Measurements from ENCODE around the gene CLK2.

The CLK2 gene

GRCh38 chr1:155268630-155269029 is 4.7 kb downstream of the CLK2 start:
- peaks cover 32% of the 10 kb centered on the region for H3K79me2 ChIP-seq (ENCODE audit: insufficient read depth, low read depth)
- H3K36me3 ChIP-seq (ENCODE audit: insufficient read depth) = peaks cover 53% of the 10 kb centered on the region; the same call in 1 of the 2 replicates
- TF ChIP-seq CTCF (conservative IDR thresholded peaks at IDR 0.05; ENCODE audit: low read depth, low read length) = no peak
- no peak overlapping the region for H3K4me2 ChIP-seq
- H3K9ac ChIP-seq = no peak overlapping the region
- H3K27me3 ChIP-seq (ENCODE audit: insufficient read depth, low read depth) = no peaks in the 10 kb centered on the region
- no peaks in the 10 kb centered on the region for H4K20me1 ChIP-seq (ENCODE audit: insufficient read depth)
- no peak overlapping the region for H2AFZ ChIP-seq (ENCODE audit: low read depth)
- no peak overlapping the region for H3K4me3 ChIP-seq (IDR thresholded peaks at IDR 0.05; ENCODE audit: insufficient read depth, low read depth, low read length)
- no peak overlapping the region for H3K27ac ChIP-seq
- H3K4me1 ChIP-seq (ENCODE audit: low read depth, poor library complexity, severe bottlenecking) = peaks cover 14% of the 10 kb centered on the region

- H3K27me3 ChIP-seq (ENCODE audit: insufficient read depth, low read depth) = no peaks in the 10 kb centered on the region
- TF ChIP-seq CTCF (conservative IDR thresholded peaks at IDR 0.05; ENCODE audit: low read depth, low read length) = no peak
- peaks cover 53% of the 10 kb centered on the region; the same call in 1 of the 2 replicates for H3K36me3 ChIP-seq (ENCODE audit: insufficient read depth)
- H3K4me3 ChIP-seq (IDR thresholded peaks at IDR 0.05; ENCODE audit: insufficient read depth, low read depth, low read length) = no peak overlapping the region
- no peak overlapping the region for H3K4me2 ChIP-seq
- no peak overlapping the region for H3K27ac ChIP-seq
- H4K20me1 ChIP-seq (ENCODE audit: insufficient read depth) = no peaks in the 10 kb centered on the region
- peaks cover 15% of the 10 kb centered on the region for H3K4me1 ChIP-seq (ENCODE audit: low read depth, poor library complexity, severe bottlenecking)
- H3K79me2 ChIP-seq (ENCODE audit: insufficient read depth, low read depth) = peaks cover 26% of the 10 kb centered on the region
- no peak overlapping the region for H3K9ac ChIP-seq
- no peak overlapping the region for H2AFZ ChIP-seq (ENCODE audit: low read depth)
Observed at GRCh38 chr1:155267373-155267772, 5.9 kb downstream of the CLK2 start.

- Histone ChIP-seq H3K4me1 (ENCODE audit: low read depth, poor library complexity, severe bottlenecking) (peaks cover 8% of the 10 kb centered on the region), H3K4me3 (IDR thresholded peaks at IDR 0.05; ENCODE audit: insufficient read depth, low read depth, low read length) (no peak overlapping the region), H3K9ac (no peak overlapping the region), H3K36me3 (ENCODE audit: insufficient read depth) (peaks cover 53% of the 10 kb centered on the region; the same call in 1 of the 2 replicates), H3K79me2 (ENCODE audit: insufficient read depth, low read depth) (peaks cover 22% of the 10 kb centered on the region), H2AFZ (ENCODE audit: low read depth) (no peak overlapping the region), H4K20me1 (ENCODE audit: insufficient read depth) (no peaks in the 10 kb centered on the region), H3K27ac (peak overlapping the region; percentile 1; the same call in 1 of the 2 replicates), H3K27me3 (ENCODE audit: insufficient read depth, low read depth) (no peaks in the 10 kb centered on the region), H3K4me2 (no peak overlapping the region)
- TF ChIP-seq CTCF (conservative IDR thresholded peaks at IDR 0.05; ENCODE audit: low read depth, low read length) = no peak
Observed at GRCh38 chr1:155266553-155266952, 6.8 kb downstream of the CLK2 start.

GRCh38 chr1:155263067-155263466 is 10.2 kb downstream of the CLK2 start:
- TF ChIP-seq CTCF (conservative IDR thresholded peaks at IDR 0.05; ENCODE audit: low read depth, low read length) = no peak
- H3K79me2 ChIP-seq (ENCODE audit: insufficient read depth, low read depth) = peaks cover 20% of the 10 kb centered on the region
- peaks cover 28% of the 10 kb centered on the region; the same call in 1 of the 2 replicates for H3K36me3 ChIP-seq (ENCODE audit: insufficient read depth)
- no peaks in the 10 kb centered on the region for H3K27me3 ChIP-seq (ENCODE audit: insufficient read depth, low read depth)
- H2AFZ ChIP-seq (ENCODE audit: low read depth) = no peak overlapping the region; the same call in 1 of the 2 replicates
- H3K4me1 ChIP-seq (ENCODE audit: low read depth, poor library complexity, severe bottlenecking) = peaks cover 18% of the 10 kb centered on the region
- H4K20me1 ChIP-seq (ENCODE audit: insufficient read depth) = no peaks in the 10 kb centered on the region
- H3K9ac ChIP-seq = no peak overlapping the region; the same call in 1 of the 2 replicates
- no peak overlapping the region for H3K4me3 ChIP-seq (IDR thresholded peaks at IDR 0.05; ENCODE audit: insufficient read depth, low read depth, low read length)
- H3K4me2 ChIP-seq = peak overlapping the region; percentile 98; the same call in 1 of the 2 replicates
- H3K27ac ChIP-seq = no peak overlapping the region

Data from KMS-11 (cell line).